ENCODE data around the gene ABHD12.

- no peak for TF ChIP-seq CTCF (IDR thresholded peaks at IDR 0.05)
- no peak for TF ChIP-seq POLR2A (IDR thresholded peaks at IDR 0.05)
Observed at GRCh38 chr20:25364180-25364788, 26.4 kb downstream of the ABHD12 start.
